Measurements from ENCODE around the gene DHRS4L2.
"Not testable (repeated sequence)": the region's sequence is repeated elsewhere in the genome, so short reads cannot be mapped to it uniquely, and the experiment has no call there.

DHRS4L2 gene

DNA sequence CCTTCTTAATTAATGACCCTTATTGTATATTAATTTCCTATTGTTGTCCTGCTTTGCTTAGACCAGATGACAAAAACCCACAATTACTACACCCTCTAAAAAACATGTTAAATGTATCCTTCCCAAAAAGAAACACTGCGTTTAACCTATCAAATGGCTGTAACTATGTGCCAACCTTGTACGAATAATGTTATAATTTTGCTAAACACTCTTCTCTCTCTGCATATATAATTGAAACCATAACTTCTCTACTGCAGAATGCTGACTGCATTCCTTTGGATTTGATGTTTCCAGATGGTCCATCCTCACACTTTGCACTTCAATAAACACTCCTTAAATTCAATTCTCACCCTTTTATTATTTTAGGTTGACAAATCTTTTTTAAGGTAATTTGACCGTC lies 31.8 kb downstream of the DHRS4L2 start:
- not testable (repeated sequence) for H3K9me2 ChIP-seq (replicated peaks; ENCODE audit: insufficient read depth, low read length); DNase-seq; H3K9me3 ChIP-seq (replicated peaks; ENCODE audit: insufficient read depth, low read length); H2AFZ ChIP-seq (ENCODE audit: low read length); H3K4me3 ChIP-seq (ENCODE audit: low read length); H3K27me3 ChIP-seq (replicated peaks; ENCODE audit: insufficient read depth, low read length); H3K4me1 ChIP-seq (ENCODE audit: low read length); H3K4me2 ChIP-seq (ENCODE audit: low read depth, low read length); H3K36me3 ChIP-seq (replicated peaks; ENCODE audit: insufficient read depth, low read length); H3F3A ChIP-seq (ENCODE audit: insufficient read depth, low read length); H4K20me1 ChIP-seq (ENCODE audit: insufficient read depth, low read length); H3K27ac ChIP-seq (ENCODE audit: low read length); H3K79me2 ChIP-seq (ENCODE audit: low read length); H3K9ac ChIP-seq (ENCODE audit: low read length)

DNA sequence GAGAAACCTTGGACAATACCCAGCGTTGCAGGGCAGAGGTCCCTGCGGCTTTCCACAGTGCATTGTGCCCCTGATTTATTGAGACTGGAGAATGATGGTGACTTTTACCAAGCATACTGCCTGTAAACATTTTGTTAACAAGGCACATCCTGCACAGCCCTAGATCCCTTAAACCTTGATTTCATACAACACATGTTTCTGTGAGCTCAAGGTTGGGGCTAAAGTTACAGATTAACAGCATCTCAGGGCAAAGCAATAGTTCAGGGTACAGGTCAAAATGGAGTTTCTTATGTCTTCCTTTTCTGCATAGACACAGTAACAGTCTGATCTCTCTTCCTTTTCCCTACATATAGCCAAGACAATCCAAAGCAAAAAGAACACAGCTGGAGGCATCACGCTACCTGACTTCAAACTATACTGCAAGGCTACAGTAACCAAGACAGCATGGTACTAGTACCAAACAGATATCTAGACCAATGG lies 36.2 kb downstream of the DHRS4L2 start:
- not testable (repeated sequence) for DNase-seq; H3K36me3 ChIP-seq (replicated peaks; ENCODE audit: insufficient read depth, low read length); H3K4me1 ChIP-seq (ENCODE audit: low read length); H3F3A ChIP-seq (ENCODE audit: insufficient read depth, low read length); H3K9me2 ChIP-seq (replicated peaks; ENCODE audit: insufficient read depth, low read length); H4K20me1 ChIP-seq (ENCODE audit: insufficient read depth, low read length); H2AFZ ChIP-seq (ENCODE audit: low read length); H3K9me3 ChIP-seq (replicated peaks; ENCODE audit: insufficient read depth, low read length); H3K9ac ChIP-seq (ENCODE audit: low read length); H3K79me2 ChIP-seq (ENCODE audit: low read length); H3K27ac ChIP-seq (ENCODE audit: low read length); H3K4me3 ChIP-seq (ENCODE audit: low read length); H3K27me3 ChIP-seq (replicated peaks; ENCODE audit: insufficient read depth, low read length); H3K4me2 ChIP-seq (ENCODE audit: low read depth, low read length)

DNA sequence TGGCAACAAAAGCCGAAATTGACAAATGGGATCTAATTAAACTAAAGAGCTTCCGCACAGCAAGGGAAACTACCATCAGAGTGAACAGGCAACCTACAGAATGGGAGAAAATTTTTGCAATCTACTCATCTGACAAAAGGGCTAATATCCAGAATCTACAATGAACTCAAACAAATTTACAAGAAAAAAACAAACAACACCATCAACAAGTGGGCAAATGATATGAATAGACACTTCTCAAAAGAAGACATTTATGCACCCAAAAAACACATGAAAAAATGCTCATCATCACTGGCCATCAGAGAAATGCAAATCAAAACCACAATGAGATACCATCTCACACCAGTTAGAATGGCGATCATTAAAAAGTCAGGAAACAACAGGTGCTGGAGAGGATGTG lies 41.0 kb downstream of the DHRS4L2 start:
- H3K27ac ChIP-seq (ENCODE audit: low read length); H3K27me3 ChIP-seq (replicated peaks; ENCODE audit: insufficient read depth, low read length); H3K9ac ChIP-seq (ENCODE audit: low read length); H3K9me3 ChIP-seq (replicated peaks; ENCODE audit: insufficient read depth, low read length); H3F3A ChIP-seq (ENCODE audit: insufficient read depth, low read length); H3K4me2 ChIP-seq (ENCODE audit: low read depth, low read length); H3K36me3 ChIP-seq (replicated peaks; ENCODE audit: insufficient read depth, low read length); H4K20me1 ChIP-seq (ENCODE audit: insufficient read depth, low read length); H3K4me3 ChIP-seq (ENCODE audit: low read length); H3K79me2 ChIP-seq (ENCODE audit: low read length); H3K9me2 ChIP-seq (replicated peaks; ENCODE audit: insufficient read depth, low read length); H2AFZ ChIP-seq (ENCODE audit: low read length); H3K4me1 ChIP-seq (ENCODE audit: low read length); DNase-seq: not testable (repeated sequence)

DNA sequence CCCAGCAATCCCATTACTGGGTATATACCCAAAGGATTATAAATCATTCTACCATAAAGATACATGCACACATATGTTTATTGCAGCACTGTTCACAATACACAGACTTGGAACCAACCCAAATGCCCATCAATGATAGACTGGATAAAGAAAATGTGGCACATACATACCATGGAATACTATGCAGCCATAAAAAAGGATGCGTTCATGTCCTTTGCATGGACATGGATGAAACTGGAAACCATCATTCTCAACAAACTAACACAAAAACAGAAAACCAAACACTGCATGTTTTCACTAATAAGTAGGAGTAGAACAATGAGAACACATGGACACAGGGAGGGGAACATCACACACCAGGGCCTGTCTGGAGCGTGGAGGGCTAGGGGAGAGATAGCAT lies 42.6 kb downstream of the DHRS4L2 start:
- H3K27ac ChIP-seq (ENCODE audit: low read length); H3K4me1 ChIP-seq (ENCODE audit: low read length); H2AFZ ChIP-seq (ENCODE audit: low read length); H3F3A ChIP-seq (ENCODE audit: insufficient read depth, low read length); H3K36me3 ChIP-seq (replicated peaks; ENCODE audit: insufficient read depth, low read length); H4K20me1 ChIP-seq (ENCODE audit: insufficient read depth, low read length); H3K27me3 ChIP-seq (replicated peaks; ENCODE audit: insufficient read depth, low read length); H3K4me3 ChIP-seq (ENCODE audit: low read length); DNase-seq; H3K79me2 ChIP-seq (ENCODE audit: low read length); H3K4me2 ChIP-seq (ENCODE audit: low read depth, low read length); H3K9ac ChIP-seq (ENCODE audit: low read length); H3K9me2 ChIP-seq (replicated peaks; ENCODE audit: insufficient read depth, low read length); H3K9me3 ChIP-seq (replicated peaks; ENCODE audit: insufficient read depth, low read length): not testable (repeated sequence)

DNA sequence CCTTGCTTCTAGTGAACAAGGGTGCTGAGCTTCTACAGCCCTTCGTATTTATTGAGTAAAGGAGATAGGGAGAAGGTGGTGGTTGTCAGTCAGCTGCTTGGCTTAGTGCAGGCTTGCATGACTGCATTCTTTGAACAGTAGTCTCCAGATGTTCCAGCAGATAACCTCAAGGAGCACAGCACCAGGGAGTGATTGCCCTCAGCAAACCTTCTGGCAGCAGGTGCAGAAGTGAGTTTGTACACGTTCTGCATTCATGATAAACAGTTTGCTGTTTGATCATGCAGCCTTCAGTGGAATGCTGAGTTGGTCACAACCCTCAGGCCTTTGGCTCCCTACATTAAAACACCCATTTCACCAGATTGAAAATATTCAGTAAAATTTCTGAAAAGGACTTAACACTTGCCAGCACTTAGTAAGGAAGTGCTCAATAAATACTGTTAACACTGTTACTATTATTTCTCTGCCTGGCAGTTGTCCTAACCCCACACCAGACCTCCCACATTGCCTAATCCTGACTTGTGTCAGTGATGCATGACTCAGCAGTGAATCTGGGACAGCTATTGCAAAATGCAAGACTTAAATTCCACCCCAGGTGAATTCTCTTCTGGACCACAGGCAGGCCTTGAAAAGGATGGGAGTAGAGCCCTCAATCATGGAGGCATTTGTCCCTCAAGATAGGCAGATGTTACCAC lies 44.1 kb downstream of the DHRS4L2 start:
- no peak for DNase-seq
- H2AFZ ChIP-seq (ENCODE audit: low read length), result no peak overlapping the region
- TF ChIP-seq EZH2 (optimal IDR thresholded peaks at IDR 0.05; ENCODE audit: low read depth, low read length) (no peak), EZH2phosphoT487 (IDR thresholded peaks at IDR 0.05; ENCODE audit: low read length) (no peak)
- TF ChIP-seq, protein P1, sequence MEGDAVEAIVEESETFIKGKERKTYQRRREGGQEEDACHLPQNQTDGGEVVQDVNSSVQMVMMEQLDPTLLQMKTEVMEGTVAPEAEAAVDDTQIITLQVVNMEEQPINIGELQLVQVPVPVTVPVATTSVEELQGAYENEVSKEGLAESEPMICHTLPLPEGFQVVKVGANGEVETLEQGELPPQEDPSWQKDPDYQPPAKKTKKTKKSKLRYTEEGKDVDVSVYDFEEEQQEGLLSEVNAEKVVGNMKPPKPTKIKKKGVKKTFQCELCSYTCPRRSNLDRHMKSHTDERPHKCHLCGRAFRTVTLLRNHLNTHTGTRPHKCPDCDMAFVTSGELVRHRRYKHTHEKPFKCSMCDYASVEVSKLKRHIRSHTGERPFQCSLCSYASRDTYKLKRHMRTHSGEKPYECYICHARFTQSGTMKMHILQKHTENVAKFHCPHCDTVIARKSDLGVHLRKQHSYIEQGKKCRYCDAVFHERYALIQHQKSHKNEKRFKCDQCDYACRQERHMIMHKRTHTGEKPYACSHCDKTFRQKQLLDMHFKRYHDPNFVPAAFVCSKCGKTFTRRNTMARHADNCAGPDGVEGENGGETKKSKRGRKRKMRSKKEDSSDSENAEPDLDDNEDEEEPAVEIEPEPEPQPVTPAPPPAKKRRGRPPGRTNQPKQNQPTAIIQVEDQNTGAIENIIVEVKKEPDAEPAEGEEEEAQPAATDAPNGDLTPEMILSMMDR (IDR thresholded peaks at IDR 0.05; ENCODE audit: low read length), result no peak
- no peaks in the 10 kb centered on the region for H3K36me3 ChIP-seq (replicated peaks; ENCODE audit: insufficient read depth, low read length)
- no peaks in the 10 kb centered on the region for H3K79me2 ChIP-seq (ENCODE audit: low read length)
- H3K27me3 ChIP-seq (replicated peaks; ENCODE audit: insufficient read depth, low read length), result no peaks in the 10 kb centered on the region
- H3K4me3 ChIP-seq (ENCODE audit: low read length), result no peak overlapping the region
- H3K4me2 ChIP-seq (ENCODE audit: low read depth, low read length), result no peak overlapping the region
- no peak overlapping the region for H3K9ac ChIP-seq (ENCODE audit: low read length)
- H3K9me3 ChIP-seq (replicated peaks; ENCODE audit: insufficient read depth, low read length), result no peaks in the 10 kb centered on the region
- no peak overlapping the region for H3K27ac ChIP-seq (ENCODE audit: low read length)
- H4K20me1 ChIP-seq (ENCODE audit: insufficient read depth, low read length), result no peaks in the 10 kb centered on the region
- no peaks in the 10 kb centered on the region for H3K4me1 ChIP-seq (ENCODE audit: low read length)
- no peaks in the 10 kb centered on the region for H3K9me2 ChIP-seq (replicated peaks; ENCODE audit: insufficient read depth, low read length)
- H3F3A ChIP-seq (ENCODE audit: insufficient read depth, low read length), result no peaks in the 10 kb centered on the region

DNA sequence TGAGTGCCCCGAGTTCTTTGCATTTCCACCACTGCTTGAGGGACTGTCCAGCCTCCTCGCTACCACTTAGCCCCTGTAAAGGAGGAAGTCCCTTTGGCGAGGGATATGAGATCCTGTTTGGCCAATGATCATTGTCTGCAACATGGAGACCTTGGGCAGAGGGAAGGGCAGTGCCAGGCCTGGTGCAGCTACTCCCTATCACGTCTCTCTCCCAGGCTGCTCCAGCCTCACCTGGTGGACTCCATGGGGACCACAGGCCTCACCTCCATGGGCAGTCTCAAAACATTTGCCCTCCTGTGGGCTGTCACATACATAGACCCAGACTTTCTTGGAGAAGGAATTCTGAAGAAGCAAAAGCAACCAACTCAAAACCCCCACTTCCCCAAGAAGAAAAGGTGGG lies 47.0 kb downstream of the DHRS4L2 start:
- H3K27me3 ChIP-seq (replicated peaks; ENCODE audit: insufficient read depth, low read length); H3K9me3 ChIP-seq (replicated peaks; ENCODE audit: insufficient read depth, low read length); H3K4me1 ChIP-seq (ENCODE audit: low read length); H3K79me2 ChIP-seq (ENCODE audit: low read length); H3K36me3 ChIP-seq (replicated peaks; ENCODE audit: insufficient read depth, low read length); H4K20me1 ChIP-seq (ENCODE audit: insufficient read depth, low read length); H3K27ac ChIP-seq (ENCODE audit: low read length); H3K9me2 ChIP-seq (replicated peaks; ENCODE audit: insufficient read depth, low read length); H2AFZ ChIP-seq (ENCODE audit: low read length); H3K9ac ChIP-seq (ENCODE audit: low read length); H3F3A ChIP-seq (ENCODE audit: insufficient read depth, low read length); DNase-seq: not testable (repeated sequence)
- H3K4me2 ChIP-seq (ENCODE audit: low read depth, low read length), result peak overlapping the region; percentile 57; the same call in 1 of the 2 replicates
- peak overlapping the region; percentile 57; the same call in 1 of the 2 replicates for H3K4me3 ChIP-seq (ENCODE audit: low read length)

Data from MM.1S (cell line).